IPS DF 6.9 (cell line): ENCODE data around the gene ADGRA1.

Experiments used
- DNase-seq: peaks from one replicate; pipeline ENCODE4 v3.0.0-alpha.2; 2013; ENCODE audit warnings: low read depth, low spot score
- H3K27ac ChIP-seq: one replicate; pipeline ENCODE4 v1.5.1; 2013; ENCODE audit warnings: low read length, control low read depth
- H3K27me3 ChIP-seq: 2 replicates; pipeline ENCODE4 v1.6.1; 2013; ENCODE audit warnings: mild to moderate bottlenecking, low read length; ENCODE audit not compliant: control insufficient read depth, insufficient read depth
- H3K36me3 ChIP-seq: 2 replicates; pipeline ENCODE4 v1.6.1; 2013; ENCODE audit warnings: low read length; ENCODE audit not compliant: control insufficient read depth, insufficient read depth
- H3K4me1 ChIP-seq: 2 replicates; pipeline ENCODE4 v1.6.1; 2013; ENCODE audit warnings: low read length; ENCODE audit not compliant: control insufficient read depth, insufficient read depth
- H3K4me3 ChIP-seq: 2 replicates; pipeline ENCODE4 v1.5.1; 2013; ENCODE audit warnings: mild to moderate bottlenecking, low read length
- H3K9me3 ChIP-seq: 2 replicates; pipeline ENCODE4 v1.6.1; 2013; ENCODE audit warnings: low read length, inconsistent platforms; ENCODE audit not compliant: control insufficient read depth, insufficient read depth
- WGBS: extraction: QIAGEN DNeasy Blood & Tissue Kit; methylation state at CpG from one replicate; pipeline ENCODE4 v1.1.7; 2013; ENCODE audit warnings: mixed read lengths, missing lambda C conversion rate; ENCODE audit not compliant: insufficient read length, insufficient coverage; 5-methylcytosine and 5-hydroxymethylcytosine counted together

ADGRA1 gene

GRCh38 chr10:133158437-133158755, 70.7 kb downstream of the ADGRA1 start:
- Histone ChIP-seq H3K4me1 (peaks cover 5% of the 10 kb centered on the region; the same call in 1 of the 2 replicates), H3K4me3 (no peak overlapping the region), H3K27me3 (no peaks in the 10 kb centered on the region), H3K36me3 (no peaks in the 10 kb centered on the region; the same call in 1 of the 2 replicates), H3K27ac (no peak overlapping the region), H3K9me3 (no peaks in the 10 kb centered on the region)
- WGBS: no CpG with 5 or more reads among the region's 12 CpGs
- DNase-seq: no peak

DNA sequence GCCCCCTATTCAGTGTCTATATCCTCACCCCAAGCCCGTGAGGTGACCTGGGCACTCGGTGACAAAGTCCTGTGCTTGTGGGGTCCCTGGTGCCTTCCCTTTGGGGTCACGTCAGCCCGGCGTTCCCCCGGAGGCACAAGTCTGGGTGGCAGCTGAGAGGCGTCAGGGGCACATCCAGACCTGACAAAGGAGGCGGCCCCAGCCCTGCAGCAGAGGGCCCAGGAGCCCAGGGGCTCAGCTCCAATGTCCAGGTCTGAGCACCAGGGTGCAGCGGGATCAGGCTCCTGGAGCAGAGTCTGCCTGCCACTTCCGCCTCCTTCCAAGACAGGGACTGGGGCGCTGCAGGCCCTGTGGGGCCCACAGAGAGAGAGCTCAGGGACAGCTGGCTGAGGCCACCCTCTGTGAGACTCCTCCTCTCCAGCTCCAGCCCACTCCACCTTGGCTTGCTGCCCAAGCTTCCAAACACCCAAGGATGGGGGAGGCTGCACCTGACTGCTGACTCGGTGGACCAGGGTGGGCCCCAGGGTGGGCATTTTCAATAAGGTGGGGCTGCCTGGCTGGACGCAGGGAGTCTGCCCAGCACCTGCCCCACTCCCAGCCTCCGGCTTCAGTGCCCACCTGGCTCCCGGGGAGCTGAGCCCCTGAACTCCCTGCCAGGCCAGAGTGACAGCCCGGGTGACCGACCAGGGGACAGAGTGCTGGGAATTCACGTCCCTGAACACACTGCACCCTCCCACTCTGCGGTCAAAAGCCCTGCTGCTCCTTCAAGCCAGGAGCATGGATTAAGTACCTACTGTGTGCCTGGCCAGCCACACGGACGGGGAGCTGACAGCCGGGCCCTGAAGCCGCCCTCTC, 71.3 kb downstream of the ADGRA1 start:
- no peak for DNase-seq
- WGBS: no CpG with 5 or more reads among the region's 23 CpGs
- Histone ChIP-seq H3K4me3 (no peak overlapping the region), H3K4me1 (peaks cover 5% of the 10 kb centered on the region; the same call in 1 of the 2 replicates), H3K27ac (no peak overlapping the region), H3K36me3 (no peaks in the 10 kb centered on the region; the same call in 1 of the 2 replicates), H3K9me3 (no peaks in the 10 kb centered on the region), H3K27me3 (no peaks in the 10 kb centered on the region)

DNA sequence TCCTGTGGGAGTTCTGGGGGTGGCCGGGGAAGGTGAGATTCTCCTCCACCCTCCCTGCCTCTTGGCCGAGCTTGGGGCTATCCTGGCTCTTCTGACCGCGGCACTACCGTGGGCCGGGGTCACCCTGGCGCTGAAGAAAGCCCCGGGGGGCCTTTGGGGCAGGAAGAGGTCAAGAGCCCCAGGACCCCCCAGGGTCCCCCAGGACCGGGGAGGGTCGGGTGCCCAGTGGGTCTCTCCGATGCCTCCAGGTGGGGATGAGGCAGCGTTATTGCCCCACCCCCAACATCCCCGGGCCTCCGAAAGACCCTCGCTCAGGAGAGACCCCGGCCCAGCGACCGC, 71.9 kb downstream of the ADGRA1 start:
- Histone ChIP-seq H3K4me1 (peaks cover 5% of the 10 kb centered on the region; the same call in 1 of the 2 replicates), H3K4me3 (no peak overlapping the region), H3K27ac (no peak overlapping the region), H3K36me3 (no peaks in the 10 kb centered on the region; the same call in 1 of the 2 replicates), H3K27me3 (no peaks in the 10 kb centered on the region), H3K9me3 (no peaks in the 10 kb centered on the region)
- DNase-seq: no peak
- no CpG with 5 or more reads among the region's 18 CpGs for WGBS

- H3K36me3 ChIP-seq: no peaks in the 10 kb centered on the region; the same call in 1 of the 2 replicates
- WGBS: no CpG with 5 or more reads among the region's 108 CpGs
- peak within 1 kb of the TSS; percentile 48; the same call in 1 of the 2 replicates for H3K4me3 ChIP-seq
- H3K9me3 ChIP-seq: no peaks in the 10 kb centered on the region
- no peaks in the 10 kb centered on the region for H3K27me3 ChIP-seq
- H3K4me1 ChIP-seq: peaks cover 5% of the 10 kb centered on the region; the same call in 1 of the 2 replicates
- no peak within 1 kb of the TSS for H3K27ac ChIP-seq
- no peak for DNase-seq
Observed at GRCh38 chr10:133159950-133160825, 72.5 kb downstream of the ADGRA1 start, which contains the start of gene KNDC1. KNDC1 (plus strand) TSS chr10:133160219; CDS start chr10:133160468, 249 bp downstream.

DNA sequence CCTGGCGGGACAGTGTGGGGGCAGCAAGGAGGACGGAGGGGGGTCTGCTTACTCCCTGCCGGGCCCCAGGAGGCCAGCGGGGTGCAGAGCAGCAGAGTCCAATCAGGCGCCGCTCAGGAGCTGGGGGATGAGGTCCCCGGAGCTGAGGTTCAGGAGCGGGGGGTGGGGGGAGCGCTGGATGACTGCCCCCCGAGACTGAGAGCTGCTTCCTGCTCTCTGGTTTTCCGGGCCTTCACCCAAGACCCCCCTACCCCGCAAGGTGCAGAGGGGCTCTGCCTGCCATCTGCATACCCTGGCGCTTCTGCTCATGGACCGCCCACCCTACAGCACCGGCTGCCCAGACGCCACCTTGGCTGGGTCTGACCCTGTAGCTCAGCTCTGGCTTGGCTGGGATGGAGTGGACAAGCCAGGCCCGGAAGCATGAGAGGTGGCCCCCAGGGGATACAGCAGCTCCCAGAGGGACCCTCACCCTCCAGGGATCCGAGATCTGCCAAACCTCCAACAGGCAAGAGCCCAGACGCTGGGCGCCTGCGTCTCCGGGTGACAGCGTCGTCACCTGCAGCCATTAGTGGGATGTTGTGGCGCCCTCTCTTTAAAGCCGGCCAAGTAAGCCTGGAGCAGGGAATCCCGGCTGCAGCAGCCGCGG, 73.2 kb downstream of the ADGRA1 start:
- peaks cover 7% of the 10 kb centered on the region; the same call in 1 of the 2 replicates for H3K4me1 ChIP-seq
- no CpG with 5 or more reads among the region's 29 CpGs for WGBS
- H3K27me3 ChIP-seq: no peaks in the 10 kb centered on the region
- DNase-seq: no peak
- no peaks in the 10 kb centered on the region; the same call in 1 of the 2 replicates for H3K36me3 ChIP-seq
- H3K4me3 ChIP-seq: peak overlapping the region; percentile 48; the same call in 1 of the 2 replicates
- H3K27ac ChIP-seq: no peak overlapping the region
- H3K9me3 ChIP-seq: no peaks in the 10 kb centered on the region

DNA sequence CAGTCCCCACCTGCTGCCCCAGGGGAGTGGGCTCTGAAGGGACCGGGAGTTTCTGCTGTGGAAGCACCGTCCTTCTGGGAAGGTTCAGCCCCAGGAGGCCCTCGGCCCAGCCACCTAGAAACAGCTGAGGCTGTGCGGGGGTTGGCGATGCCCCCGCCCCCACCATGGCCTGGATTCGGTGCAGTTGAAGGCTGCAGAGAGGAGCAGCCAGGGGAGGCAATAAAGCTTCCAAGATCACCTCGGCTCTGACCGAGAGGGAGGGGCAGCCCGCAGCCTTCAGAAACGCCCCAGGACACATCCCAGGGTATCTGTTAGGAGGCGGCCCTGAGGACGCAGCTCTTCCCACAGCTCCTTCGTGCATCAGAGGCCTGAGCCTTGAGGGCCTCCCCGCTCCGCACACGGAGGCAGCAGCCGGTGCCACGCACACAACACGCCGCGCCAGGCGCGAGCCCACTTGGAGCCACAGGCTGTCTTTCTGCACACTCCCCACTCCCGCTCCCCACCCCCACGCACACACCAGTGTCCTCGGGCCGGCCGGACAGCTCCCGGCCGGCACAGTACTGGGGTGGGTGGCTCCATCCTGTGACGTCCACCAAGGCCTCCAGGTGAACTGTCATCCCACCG, 73.9 kb downstream of the ADGRA1 start:
- Histone ChIP-seq H3K9me3 (no peaks in the 10 kb centered on the region), H3K27me3 (no peaks in the 10 kb centered on the region), H3K4me1 (peaks cover 7% of the 10 kb centered on the region; the same call in 1 of the 2 replicates), H3K4me3 (peak overlapping the region; percentile 48; the same call in 1 of the 2 replicates), H3K27ac (no peak overlapping the region), H3K36me3 (no peaks in the 10 kb centered on the region; the same call in 1 of the 2 replicates)
- WGBS: no CpG with 5 or more reads among the region's 33 CpGs
- no peak for DNase-seq

- no peak for DNase-seq
- no peaks in the 10 kb centered on the region for H3K9me3 ChIP-seq
- WGBS: no CpG with 5 or more reads among the region's 22 CpGs
- H3K4me1 ChIP-seq: peaks cover 7% of the 10 kb centered on the region; the same call in 1 of the 2 replicates
- H3K27ac ChIP-seq: no peak overlapping the region
- no peaks in the 10 kb centered on the region for H3K27me3 ChIP-seq
- H3K4me3 ChIP-seq: no peak overlapping the region
- H3K36me3 ChIP-seq: no peaks in the 10 kb centered on the region; the same call in 1 of the 2 replicates
Observed at GRCh38 chr10:133162178-133162909, 74.6 kb downstream of the ADGRA1 start.

GRCh38 chr10:133162910-133163856, 75.5 kb downstream of the ADGRA1 start:
- no peaks in the 10 kb centered on the region; the same call in 1 of the 2 replicates for H3K36me3 ChIP-seq
- no peaks in the 10 kb centered on the region for H3K9me3 ChIP-seq
- no peak overlapping the region for H3K27ac ChIP-seq
- no peak for DNase-seq
- H3K27me3 ChIP-seq: no peaks in the 10 kb centered on the region
- peaks cover 7% of the 10 kb centered on the region; the same call in 1 of the 2 replicates for H3K4me1 ChIP-seq
- no CpG with 5 or more reads among the region's 21 CpGs for WGBS
- no peak overlapping the region for H3K4me3 ChIP-seq
